HFFc6 (cell line): ENCODE measurements around the gene PLEKHM2. TPM values are rescaled to one million over a fixed set of nuclear protein-coding genes. Genes with fewer than 3 reads are reported as not detected.

Source experiments
- DNase-seq: peaks from one replicate; pipeline ENCODE4 v3.0.0-alpha.2; 2018
- H3K27ac Mint-ChIP-seq: 2 replicates; pipeline ENCODE4 v1.8.0; 2020; ENCODE audit warnings: mild to moderate bottlenecking, mixed read lengths
- H3K27me3 Mint-ChIP-seq: 2 replicates; pipeline ENCODE4 v1.8.0; 2021; ENCODE audit warnings: mild to moderate bottlenecking, moderate library complexity, mixed read lengths; ENCODE audit not compliant: insufficient read depth
- H3K36me3 Mint-ChIP-seq: 2 replicates; pipeline ENCODE4 v1.8.0; 2021; ENCODE audit warnings: low read depth, mixed read lengths
- H3K4me1 Mint-ChIP-seq: 2 replicates; pipeline ENCODE4 v1.8.0; 2020; ENCODE audit warnings: low read depth, mixed read lengths
- H3K4me3 Mint-ChIP-seq: 2 replicates; pipeline ENCODE4 v1.8.0; 2020; ENCODE audit warnings: mild to moderate bottlenecking, moderate library complexity, mixed read lengths
- H3K9me3 Mint-ChIP-seq: 2 replicates; pipeline ENCODE4 v1.8.0; 2020; ENCODE audit warnings: mild to moderate bottlenecking, mixed read lengths
- total RNA-seq, 6 experiments: library from RNA; stranded (reverse); fragmentation: NEBNext Ultra II Directional; extraction: Animal tissue kit (Norgen Biotek cat#: 25700); gene quantifications; 2 replicates in 1 of 6; 3 replicates in 5 of 6; pipeline ENCODE4 v1.2.3, GENCODE V29; 2021
- TF ChIP-seq, protein P1 (sequence below): fragments of 200-600 bp; sonication (generic); IDR thresholded peaks from 2 replicates; pipeline ENCODE4 v1.5.0; 2021; ENCODE audit warnings: antibody characterized with exemption, mild to moderate bottlenecking

PLEKHM2 gene
- total RNA-seq, 6 experiments from 2014 or later, result 61.5 to 70.5 (median 66.0) TPM

DNA sequence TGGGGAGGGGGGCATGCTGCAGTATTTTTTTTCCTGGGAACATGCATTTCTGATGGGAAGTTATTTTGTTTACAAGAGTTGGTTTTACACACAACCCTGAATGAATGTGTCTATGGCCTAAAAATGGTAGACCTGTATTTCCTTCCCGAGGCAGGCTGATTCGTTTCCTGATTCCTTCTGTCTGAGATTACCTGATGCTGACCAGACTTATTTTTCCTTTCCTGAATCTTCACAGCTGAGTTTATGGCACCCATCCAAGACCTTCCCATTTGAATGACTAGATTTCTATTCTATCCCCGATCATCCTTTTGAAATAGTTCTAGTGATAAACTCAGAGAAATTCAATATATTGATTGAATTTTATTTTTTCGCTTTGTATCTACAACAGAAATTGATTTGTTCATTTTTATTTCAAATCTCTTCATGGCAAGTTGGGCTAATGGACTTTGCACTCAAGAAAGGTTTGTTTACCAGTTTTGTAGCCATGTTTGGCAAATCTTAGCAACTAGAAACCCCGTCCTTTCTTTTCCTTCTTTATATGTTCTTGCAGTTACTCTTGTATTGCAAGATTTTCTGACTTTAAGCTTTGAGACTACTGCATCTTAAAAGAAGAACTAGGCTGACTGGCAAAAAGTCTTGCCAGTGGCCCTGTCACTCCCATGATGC, 15.9 kb upstream of the PLEKHM2 start:
- no peaks in the 10 kb centered on the region for H3K27me3 Mint-ChIP-seq
- H3K36me3 Mint-ChIP-seq, result peaks cover 8% of the 10 kb centered on the region; the same call in 1 of the 2 replicates
- no peak overlapping the region for H3K4me3 Mint-ChIP-seq
- H3K27ac Mint-ChIP-seq, result no peak overlapping the region
- no peaks in the 10 kb centered on the region for H3K9me3 Mint-ChIP-seq
- peaks cover 16% of the 10 kb centered on the region for H3K4me1 Mint-ChIP-seq
- no peak for DNase-seq
- TF ChIP-seq, protein P1, sequence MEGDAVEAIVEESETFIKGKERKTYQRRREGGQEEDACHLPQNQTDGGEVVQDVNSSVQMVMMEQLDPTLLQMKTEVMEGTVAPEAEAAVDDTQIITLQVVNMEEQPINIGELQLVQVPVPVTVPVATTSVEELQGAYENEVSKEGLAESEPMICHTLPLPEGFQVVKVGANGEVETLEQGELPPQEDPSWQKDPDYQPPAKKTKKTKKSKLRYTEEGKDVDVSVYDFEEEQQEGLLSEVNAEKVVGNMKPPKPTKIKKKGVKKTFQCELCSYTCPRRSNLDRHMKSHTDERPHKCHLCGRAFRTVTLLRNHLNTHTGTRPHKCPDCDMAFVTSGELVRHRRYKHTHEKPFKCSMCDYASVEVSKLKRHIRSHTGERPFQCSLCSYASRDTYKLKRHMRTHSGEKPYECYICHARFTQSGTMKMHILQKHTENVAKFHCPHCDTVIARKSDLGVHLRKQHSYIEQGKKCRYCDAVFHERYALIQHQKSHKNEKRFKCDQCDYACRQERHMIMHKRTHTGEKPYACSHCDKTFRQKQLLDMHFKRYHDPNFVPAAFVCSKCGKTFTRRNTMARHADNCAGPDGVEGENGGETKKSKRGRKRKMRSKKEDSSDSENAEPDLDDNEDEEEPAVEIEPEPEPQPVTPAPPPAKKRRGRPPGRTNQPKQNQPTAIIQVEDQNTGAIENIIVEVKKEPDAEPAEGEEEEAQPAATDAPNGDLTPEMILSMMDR, result no peak

DNA sequence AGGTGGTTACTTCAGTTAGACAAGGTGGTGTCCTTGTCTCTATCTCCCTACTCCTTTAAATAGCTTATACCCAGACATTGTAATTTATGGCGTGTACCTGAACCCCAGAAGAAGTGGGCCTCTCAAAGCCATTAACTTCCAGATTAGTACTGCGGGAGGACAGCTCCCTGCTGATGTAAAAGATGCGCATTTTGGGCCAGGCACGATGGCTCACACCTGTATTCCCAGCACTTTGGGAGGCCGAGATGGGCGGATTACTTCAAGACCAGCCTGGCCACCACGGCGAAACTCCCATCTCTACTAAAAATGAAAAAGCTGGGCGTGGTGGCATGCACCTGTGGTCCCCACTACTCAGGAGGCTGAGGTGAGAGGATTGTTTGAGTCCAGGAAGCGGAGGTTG, 15.0 kb upstream of the PLEKHM2 start:
- Mint-ChIP-seq H3K36me3 (peaks cover 8% of the 10 kb centered on the region; the same call in 1 of the 2 replicates), H3K27ac (no peak overlapping the region), H3K9me3 (no peaks in the 10 kb centered on the region), H3K4me1 (peaks cover 16% of the 10 kb centered on the region), H3K4me3 (no peak overlapping the region), H3K27me3 (no peaks in the 10 kb centered on the region)
- no peak for DNase-seq
- TF ChIP-seq, protein P1, result no peak

DNA sequence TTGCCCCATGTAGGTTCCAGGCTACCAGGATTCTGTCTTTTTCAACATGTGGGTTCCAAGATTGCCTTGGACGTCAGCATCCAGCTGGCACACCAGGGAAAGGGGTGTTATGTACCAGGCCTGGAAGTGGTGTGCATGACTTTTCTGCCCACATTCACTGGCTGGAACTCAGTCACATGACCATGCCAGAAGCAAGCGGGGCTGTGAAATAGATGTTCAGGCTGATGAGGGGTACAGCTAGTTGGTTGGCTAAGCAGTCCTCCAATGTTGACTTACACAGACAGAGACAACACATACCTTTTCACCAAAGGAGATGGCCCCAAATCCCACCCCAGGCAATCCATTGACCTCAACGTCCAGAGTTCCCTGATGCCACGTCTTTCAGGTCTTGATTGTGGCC, 14.3 kb upstream of the PLEKHM2 start:
- no peaks in the 10 kb centered on the region for H3K9me3 Mint-ChIP-seq
- H3K27ac Mint-ChIP-seq, result no peak overlapping the region
- peaks cover 8% of the 10 kb centered on the region; the same call in 1 of the 2 replicates for H3K36me3 Mint-ChIP-seq
- H3K4me1 Mint-ChIP-seq, result peaks cover 16% of the 10 kb centered on the region
- TF ChIP-seq, protein P1, result no peak
- DNase-seq, result no peak
- no peak overlapping the region for H3K4me3 Mint-ChIP-seq
- H3K27me3 Mint-ChIP-seq, result no peaks in the 10 kb centered on the region

DNA sequence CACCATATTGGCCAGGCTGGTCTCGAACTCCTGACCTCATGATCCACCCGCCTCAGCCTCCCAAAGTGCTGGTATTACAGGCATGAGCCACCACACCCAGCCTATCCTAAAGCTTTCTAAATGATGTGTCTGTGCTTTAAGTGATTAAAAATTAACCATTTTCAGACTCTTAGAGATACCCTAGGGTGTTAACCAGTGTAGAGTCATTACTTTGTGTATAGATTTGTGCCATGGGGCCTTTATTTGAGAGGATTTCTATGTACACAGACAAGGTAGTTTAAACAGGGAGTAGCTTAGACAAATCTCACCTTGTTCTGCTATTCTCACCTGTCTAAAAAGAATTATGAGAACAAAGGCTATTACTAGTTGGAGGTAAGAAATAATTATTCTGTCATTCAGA, 12.7 kb upstream of the PLEKHM2 start:
- DNase-seq, result no peak
- Mint-ChIP-seq H3K36me3 (peaks cover 6% of the 10 kb centered on the region; the same call in 1 of the 2 replicates), H3K4me1 (peaks cover 16% of the 10 kb centered on the region), H3K9me3 (no peaks in the 10 kb centered on the region), H3K27ac (no peak overlapping the region), H3K27me3 (no peaks in the 10 kb centered on the region), H3K4me3 (no peak overlapping the region)
- TF ChIP-seq, protein P1, result no peak

DNA sequence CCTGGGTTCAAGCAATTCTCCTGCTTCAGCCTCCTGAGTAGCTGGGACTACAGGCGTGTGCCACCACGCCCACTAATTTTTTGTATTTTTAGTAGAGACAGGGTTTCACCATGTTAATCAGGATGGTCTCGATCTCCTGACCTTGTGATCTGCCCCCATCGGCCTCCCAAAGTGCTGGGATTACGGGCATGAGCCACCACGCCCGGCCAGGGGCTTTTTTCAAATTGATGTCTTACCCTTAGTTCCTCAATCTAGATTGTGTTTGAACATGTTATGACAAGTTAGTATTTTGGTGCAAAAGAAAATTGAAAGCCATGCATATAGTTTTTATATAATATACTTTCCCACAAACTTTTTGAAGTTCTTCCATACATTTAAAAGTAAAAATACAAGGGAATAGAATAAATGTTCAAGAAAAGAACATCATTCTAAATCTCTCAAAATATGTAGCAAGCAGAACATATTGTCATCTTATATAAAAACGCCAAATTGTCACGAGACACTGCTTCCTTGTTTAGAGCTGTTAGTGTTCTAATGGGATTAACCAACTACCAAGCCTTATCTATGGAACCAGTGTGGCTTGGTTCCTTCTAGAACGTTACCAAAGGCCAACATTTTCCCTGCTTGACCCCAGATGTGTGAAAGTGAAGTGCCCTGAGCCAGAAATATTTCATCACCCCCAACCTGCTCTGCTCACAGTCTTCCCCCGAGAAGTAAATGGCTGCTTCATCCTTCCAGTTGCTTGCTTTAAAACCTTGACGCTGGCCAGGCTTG, 9.5 kb upstream of the PLEKHM2 start:
- TF ChIP-seq, protein P1, result no peak
- peaks cover 4% of the 10 kb centered on the region; the same call in 1 of the 2 replicates for H3K36me3 Mint-ChIP-seq
- H3K27ac Mint-ChIP-seq, result no peak overlapping the region
- H3K4me3 Mint-ChIP-seq, result no peak overlapping the region
- peaks cover 13% of the 10 kb centered on the region for H3K4me1 Mint-ChIP-seq
- DNase-seq, result no peak
- no peaks in the 10 kb centered on the region; the same call in 1 of the 2 replicates for H3K27me3 Mint-ChIP-seq
- 0 out of 2 replicates have a peak, but pooled peaks cover 4% of the 10 kb centered on the region for H3K9me3 Mint-ChIP-seq
